ENCODE measurements around the gene CHD9. TPM values are rescaled to one million over a fixed set of nuclear protein-coding genes. Genes with fewer than 3 reads are reported as not detected.

The CHD9 gene
- total RNA-seq, 4 donors from 2014 or later, result 37.4 to 112 (median 64.4) TPM

- 76 to 83% methylated on average over 6 of the region's 6 CpGs for WGBS, 2 donors (ENCODE audit: low coverage in 1 of 2)
- Histone ChIP-seq H3K9me3 (no peaks in the 10 kb centered on the region), H3K4me3 (peak overlapping the region in 2 of 4 donors; percentile 89 to 97), H3K36me3 (no peaks in the 10 kb centered on the region), H3K27me3 (no peaks in the 10 kb centered on the region), H3K4me1 (peaks cover 6 to 43% (median 29%) of the 10 kb centered on the region in 4 donors), H3K27ac (peak overlapping the region; percentile 88 to 98 (median 98))
- in situ Hi-C loops (cut with MboI; ENCODE audit: low pct_ligation_motif_present in 1 of 4, low pct_unique_long_range_greater_than_20kb in 1 of 4, low sequenced_read_pairs in 3 of 4) (no loop called here), intact Hi-C loops (cut with DNase I; ENCODE audit: low total_unique reads) (no loop called here)
- DNase-seq, result no peak
- TF ChIP-seq POLR2A (IDR thresholded peaks at IDR 0.05) (no peak), EP300 (IDR thresholded peaks at IDR 0.05; ENCODE audit: low read depth) (no peak), CTCF (IDR thresholded peaks at IDR 0.05) (no peak), POLR2AphosphoS5 (IDR thresholded peaks at IDR 0.05) (no peak)
Measured at GRCh38 chr16:53132406-53132805, 77.6 kb downstream of the CHD9 start.

- in situ Hi-C loops (cut with MboI; ENCODE audit: low pct_ligation_motif_present in 1 of 4, low pct_unique_long_range_greater_than_20kb in 1 of 4, low sequenced_read_pairs in 3 of 4), result no loop called here
- Histone ChIP-seq H3K27me3 (no peaks in the 10 kb centered on the region), H3K36me3 (no peaks in the 10 kb centered on the region), H3K27ac (no peak overlapping the region), H3K4me3 (no peak overlapping the region), H3K9me3 (no peaks in the 10 kb centered on the region), H3K4me1 (peaks cover 0 to 33% (median 20%) of the 10 kb centered on the region in 4 donors)
- 90 to 100% methylated on average over 2 of the region's 2 CpGs for WGBS, 2 donors (ENCODE audit: low coverage in 1 of 2)
- DNase-seq, result no peak
- TF ChIP-seq EP300 (IDR thresholded peaks at IDR 0.05; ENCODE audit: low read depth), result no peak
- intact Hi-C loops (cut with DNase I; ENCODE audit: low total_unique reads), result no loop called here
Measured at GRCh38 chr16:53135329-53135728, 80.5 kb downstream of the CHD9 start.

- H3K4me3 ChIP-seq, result no peak overlapping the region
- TF ChIP-seq CTCF (IDR thresholded peaks at IDR 0.05), result no peak
- TF ChIP-seq EP300 (IDR thresholded peaks at IDR 0.05; ENCODE audit: low read depth), result no peak
- TF ChIP-seq POLR2A (IDR thresholded peaks at IDR 0.05), result no peak
- no peak for TF ChIP-seq POLR2AphosphoS5 (IDR thresholded peaks at IDR 0.05)
- no peak for DNase-seq
- H3K27ac ChIP-seq, result no peak overlapping the region
- intact Hi-C loops (cut with DNase I; ENCODE audit: low total_unique reads), result no loop called here
- in situ Hi-C loops (cut with MboI; ENCODE audit: low pct_ligation_motif_present in 1 of 4, low pct_unique_long_range_greater_than_20kb in 1 of 4, low sequenced_read_pairs in 3 of 4), result loop anchor here in 1 of 4 donors (10.0 kb wide), 1 partner anchor 88 kb away; the partner anchor contains the start of genes CHD9 and CHD9NB
- 94 to 100% methylated on average over 5 to 6 of the region's 6 CpGs for WGBS, 2 donors (ENCODE audit: low coverage in 1 of 2)
- no peaks in the 10 kb centered on the region for H3K9me3 ChIP-seq
- H3K4me1 ChIP-seq, result peaks cover 0 to 16% (median 9%) of the 10 kb centered on the region in 4 donors
- no peaks in the 10 kb centered on the region for H3K27me3 ChIP-seq
- H3K36me3 ChIP-seq, result no peaks in the 10 kb centered on the region
Measured at GRCh38 chr16:53142823-53143568, 88.2 kb downstream of the CHD9 start.

GRCh38 chr16:53147500-53148065 lies 92.8 kb downstream of the CHD9 start:
- 54 to 71% methylated on average over 3 of the region's 3 CpGs for WGBS, 2 donors (ENCODE audit: low coverage in 1 of 2)
- peak overlapping the region in 2 of 4 donors; percentile 5 to 7 for H3K27ac ChIP-seq
- no peaks in the 10 kb centered on the region for H3K27me3 ChIP-seq
- in situ Hi-C loops (cut with MboI; ENCODE audit: low pct_ligation_motif_present in 1 of 4, low pct_unique_long_range_greater_than_20kb in 1 of 4, low sequenced_read_pairs in 3 of 4), result loop anchor here in 1 of 4 donors (10.0 kb wide), 1 partner anchor 93 kb away; the partner anchor contains the start of genes CHD9 and CHD9NB
- TF ChIP-seq EP300 (IDR thresholded peaks at IDR 0.05; ENCODE audit: low read depth) (no peak), POLR2AphosphoS5 (IDR thresholded peaks at IDR 0.05) (peak in 1 of 3 donors; percentile 6)
- H3K36me3 ChIP-seq, result peaks cover 0 to 8% (median 0%) of the 10 kb centered on the region in 4 donors
- H3K4me1 ChIP-seq, result peaks cover 0 to 28% (median 11%) of the 10 kb centered on the region in 4 donors
- peaks cover 6 to 8% of the 10 kb centered on the region in 2 donors for H3K9me3 ChIP-seq
- no peak for DNase-seq
- intact Hi-C loops (cut with DNase I; ENCODE audit: low total_unique reads), result no loop called here
- H3K4me3 ChIP-seq, result no peak overlapping the region

GRCh38 chr16:53150769-53151168 lies 96.0 kb downstream of the CHD9 start:
- peaks cover 0 to 8% (median under 1%) of the 10 kb centered on the region in 4 donors for H3K36me3 ChIP-seq
- no peak overlapping the region for H3K27ac ChIP-seq
- no peak for TF ChIP-seq POLR2AphosphoS5 (IDR thresholded peaks at IDR 0.05)
- TF ChIP-seq EP300 (IDR thresholded peaks at IDR 0.05; ENCODE audit: low read depth), result no peak
- intact Hi-C loops (cut with DNase I; ENCODE audit: low total_unique reads), result no loop called here
- H3K27me3 ChIP-seq, result no peaks in the 10 kb centered on the region
- DNase-seq, result no peak
- in situ Hi-C loops (cut with MboI; ENCODE audit: low pct_ligation_motif_present in 1 of 4, low pct_unique_long_range_greater_than_20kb in 1 of 4, low sequenced_read_pairs in 3 of 4), result loop anchor here in 1 of 4 donors (25.0 kb wide), 1 partner anchor 88 kb away; the partner anchor contains the start of genes CHD9 and CHD9NB
- 95 to 100% methylated on average over 3 of the region's 3 CpGs for WGBS, 2 donors (ENCODE audit: low coverage in 1 of 2)
- H3K9me3 ChIP-seq, result peaks cover 6 to 8% of the 10 kb centered on the region in 2 donors
- peaks cover 0 to 35% (median 11%) of the 10 kb centered on the region in 4 donors for H3K4me1 ChIP-seq
- H3K4me3 ChIP-seq, result no peak overlapping the region
